Prostate gland (tissue), 2 donors: ENCODE measurements around the gene PSMA7.

Experiments used
- CTCF ChIP-seq, 4 experiments: fragments of 200-600 bp in 2 of 4; fragments of 450-650 bp in 2 of 4; sonication (generic) in 2 of 4; IDR thresholded peaks; 1 replicate in 3 of 4; 2 replicates in 1 of 4; pipeline ENCODE4 v1.5.1; 2016 to 2019; ENCODE audit warnings: antibody characterized with exemption in 4 of 4, mild to moderate bottlenecking in 2 of 4, moderate library complexity in 2 of 4
- POLR2A ChIP-seq: fragments of 450-650 bp; IDR thresholded peaks from one replicate; pipeline ENCODE4 v1.6.1; 2016; ENCODE audit warnings: antibody characterized with exemption, mild to moderate bottlenecking
- POLR2AphosphoS5 ChIP-seq: sonication (generic); formaldehyde crosslinking; IDR thresholded peaks from one replicate; pipeline ENCODE4 v1.6.1; 2017; ENCODE audit warnings: antibody characterized with exemption

- TF ChIP-seq POLR2AphosphoS5 = peak; percentile 4
- TF ChIP-seq CTCF (IDR thresholded peaks at IDR 0.05) = peak in 1 of 4 experiments; percentile 10
- TF ChIP-seq POLR2A = peak; percentile 72
Measured at GRCh38 chr20:62121776-62122653, 21.2 kb downstream of the PSMA7 start, which contains the start of gene LSM14B.
